VCaP (cell line): ENCODE results near the gene PRAME.
"Not testable (repeated sequence)": the region's sequence is repeated elsewhere in the genome, so short reads cannot be mapped to it uniquely, and the experiment has no call there.

Source experiments
- H3K27ac ChIP-seq: fragments of 450-650 bp; 2 replicates; pipeline ENCODE4 v1.5.1; 2017
- CTCF ChIP-seq: fragments of 450-650 bp; conservative IDR thresholded peaks from 2 replicates; pipeline ENCODE4 v1.5.1; 2017; ENCODE audit warnings: mild to moderate bottlenecking, moderate library complexity

Gene PRAME

GRCh38 chr22:22521631-22522030 is 37.4 kb downstream of the PRAME start:
- TF ChIP-seq CTCF: no peak

GRCh38 chr22:22520667-22521602 is 38.1 kb downstream of the PRAME start:
- TF ChIP-seq CTCF: no peak
- H3K27ac ChIP-seq: no peak overlapping the region

More at GRCh38 chr22:22521631-22522030, 37.4 kb downstream of the PRAME start:
- no peak overlapping the region for H3K27ac ChIP-seq

- TF ChIP-seq CTCF: no peak
Measured at GRCh38 chr22:22520020-22520656, 38.9 kb downstream of the PRAME start, which contains the start of gene ZNF280A. Gene ZNF280A (minus strand): TSS chr22:22520270. CDS start chr22:22515630, 4,640 bp downstream.

GRCh38 chr22:22519591-22519990 is 39.5 kb downstream of the PRAME start:
- no peak overlapping the region for H3K27ac ChIP-seq
- TF ChIP-seq CTCF: no peak

More at GRCh38 chr22:22520020-22520656, 38.9 kb downstream of the PRAME start, which contains the start of gene ZNF280A:
- no peak within 1 kb of the TSS for H3K27ac ChIP-seq

GRCh38 chr22:22516992-22517391 is 42.1 kb downstream of the PRAME start:
- TF ChIP-seq CTCF: no peak

GRCh38 chr22:22515890-22516289 is 43.2 kb downstream of the PRAME start:
- TF ChIP-seq CTCF: no peak
- H3K27ac ChIP-seq: no peak overlapping the region

More at GRCh38 chr22:22516992-22517391, 42.1 kb downstream of the PRAME start:
- no peak overlapping the region for H3K27ac ChIP-seq

GRCh38 chr22:22514431-22514830 is 44.6 kb downstream of the PRAME start:
- not testable (repeated sequence) for H3K27ac ChIP-seq
